Fibroblast of skin of abdomen (primary cell): ENCODE measurements around the gene RPS6KA2.

ENCODE experiments used
- DNase-seq: peaks from one replicate; pipeline ENCODE4 v3.0.0-alpha.2; 2013

Gene RPS6KA2

GRCh38 chr6:166570929-166571713 is 55.9 kb downstream of the RPS6KA2 start:
- no peak for DNase-seq

GRCh38 chr6:166569206-166569605 is 57.8 kb downstream of the RPS6KA2 start:
- DNase-seq, result no peak

GRCh38 chr6:166567813-166568212 is 59.2 kb downstream of the RPS6KA2 start:
- DNase-seq, result no peak

- DNase-seq, result peak; percentile 96
Observed at GRCh38 chr6:166567107-166567506, 59.9 kb downstream of the RPS6KA2 start.

GRCh38 chr6:166566026-166567011 is 60.7 kb downstream of the RPS6KA2 start:
- DNase-seq, result no peak

GRCh38 chr6:166565084-166565967 is 61.7 kb downstream of the RPS6KA2 start:
- DNase-seq, result peak; percentile 42

GRCh38 chr6:166563805-166564204 is 63.2 kb downstream of the RPS6KA2 start:
- DNase-seq, result no peak

- no peak for DNase-seq
Observed at GRCh38 chr6:166563200-166563599, 63.9 kb downstream of the RPS6KA2 start.

GRCh38 chr6:166562726-166563125 is 64.3 kb downstream of the RPS6KA2 start:
- DNase-seq, result no peak

GRCh38 chr6:166561771-166562359 is 65.2 kb downstream of the RPS6KA2 start:
- peak; percentile 58 for DNase-seq

- DNase-seq, result no peak
Observed at GRCh38 chr6:166560222-166560621, 66.8 kb downstream of the RPS6KA2 start.

GRCh38 chr6:166559662-166560061 is 67.4 kb downstream of the RPS6KA2 start:
- DNase-seq, result no peak

GRCh38 chr6:166559211-166559610 is 67.8 kb downstream of the RPS6KA2 start:
- peak; percentile 79 for DNase-seq

GRCh38 chr6:166558156-166559005 is 68.7 kb downstream of the RPS6KA2 start:
- DNase-seq, result no peak

GRCh38 chr6:166556863-166557322 is 70.2 kb downstream of the RPS6KA2 start:
- DNase-seq, result peak; percentile 48

GRCh38 chr6:166556336-166556735 is 70.7 kb downstream of the RPS6KA2 start:
- peak; percentile 35 for DNase-seq

- no peak for DNase-seq
Observed at GRCh38 chr6:166555086-166555485, 72.0 kb downstream of the RPS6KA2 start.

- no peak for DNase-seq
Observed at GRCh38 chr6:166554316-166554715, 72.7 kb downstream of the RPS6KA2 start.

GRCh38 chr6:166553563-166554271 is 73.3 kb downstream of the RPS6KA2 start:
- DNase-seq, result peak; percentile 84

GRCh38 chr6:166552600-166552999 is 74.5 kb downstream of the RPS6KA2 start:
- DNase-seq, result no peak
